Vagina (tissue), 2 donors: ENCODE results near the gene LSP1.

Source experiments
- POLR2A ChIP-seq, 2 donors: fragments of 450-650 bp; IDR thresholded peaks; one replicate each; pipeline ENCODE4 v1.6.1; 2017; ENCODE audit warnings: antibody characterized with exemption in 2 of 2, mild to moderate bottlenecking in 2 of 2, moderate library complexity in 2 of 2
- TF ChIP-seq, protein P1 (sequence below), 3 experiments: fragments of 450-650 bp in 2 of 3; fragments of 200-600 bp in 1 of 3; sonication (generic) in 1 of 3; IDR thresholded peaks; one replicate each; pipeline ENCODE4 v1.5.1; 2017 to 2019; ENCODE audit warnings: antibody characterized with exemption in 3 of 3, mild to moderate bottlenecking in 2 of 3, moderate library complexity in 2 of 3

DNA sequence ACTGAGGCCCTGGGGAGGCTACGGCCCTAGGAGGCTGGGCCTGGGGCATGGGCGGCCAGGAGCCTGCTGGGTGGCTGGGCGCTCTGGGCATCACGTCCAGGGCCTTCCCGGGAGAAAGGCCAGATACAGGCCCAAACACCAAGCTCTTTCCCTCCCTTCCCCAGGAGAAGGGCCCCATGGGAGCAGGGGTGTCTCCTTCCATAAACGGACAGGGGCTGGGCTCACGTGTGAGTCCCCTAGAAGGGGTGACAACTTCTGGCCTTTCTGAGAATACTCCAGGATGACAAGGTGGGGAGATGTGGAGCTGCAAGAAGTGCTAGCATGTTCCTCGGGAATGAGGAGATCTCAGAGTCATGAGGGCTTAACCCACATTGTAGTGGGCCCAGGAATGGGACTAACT is 37.6 kb upstream of the LSP1 start:
- TF ChIP-seq POLR2A (IDR thresholded peaks at IDR 0.05) = no peak
- TF ChIP-seq, protein P1, sequence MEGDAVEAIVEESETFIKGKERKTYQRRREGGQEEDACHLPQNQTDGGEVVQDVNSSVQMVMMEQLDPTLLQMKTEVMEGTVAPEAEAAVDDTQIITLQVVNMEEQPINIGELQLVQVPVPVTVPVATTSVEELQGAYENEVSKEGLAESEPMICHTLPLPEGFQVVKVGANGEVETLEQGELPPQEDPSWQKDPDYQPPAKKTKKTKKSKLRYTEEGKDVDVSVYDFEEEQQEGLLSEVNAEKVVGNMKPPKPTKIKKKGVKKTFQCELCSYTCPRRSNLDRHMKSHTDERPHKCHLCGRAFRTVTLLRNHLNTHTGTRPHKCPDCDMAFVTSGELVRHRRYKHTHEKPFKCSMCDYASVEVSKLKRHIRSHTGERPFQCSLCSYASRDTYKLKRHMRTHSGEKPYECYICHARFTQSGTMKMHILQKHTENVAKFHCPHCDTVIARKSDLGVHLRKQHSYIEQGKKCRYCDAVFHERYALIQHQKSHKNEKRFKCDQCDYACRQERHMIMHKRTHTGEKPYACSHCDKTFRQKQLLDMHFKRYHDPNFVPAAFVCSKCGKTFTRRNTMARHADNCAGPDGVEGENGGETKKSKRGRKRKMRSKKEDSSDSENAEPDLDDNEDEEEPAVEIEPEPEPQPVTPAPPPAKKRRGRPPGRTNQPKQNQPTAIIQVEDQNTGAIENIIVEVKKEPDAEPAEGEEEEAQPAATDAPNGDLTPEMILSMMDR (IDR thresholded peaks at IDR 0.05) = no peak
